CD4-positive, alpha-beta memory T cell (primary cell): ENCODE data around the gene TCF3. TPM values are rescaled to one million over a fixed set of nuclear protein-coding genes. Genes with fewer than 3 reads are reported as not detected.
A peak's percentile ranks its signal among the peaks of the same experiment; 100 is the strongest.
"Not testable (repeated sequence)": the region's sequence is repeated elsewhere in the genome, so short reads cannot be mapped to it uniquely, and the experiment has no call there.

Experiments
- CTCF ChIA-PET: fragments of 350-600 bp; sonication (Branson Sonifier 250); formaldehyde crosslinking; loops from one replicate; lab custom pipeline; 2021; ENCODE audit warnings: inconsistent platforms; ENCODE audit not compliant: partially characterized antibody; lab: Charles Lee
- POLR2A ChIA-PET: fragments of 350-600 bp; sonication (Branson Sonifier 250); formaldehyde crosslinking; loops from one replicate; lab custom pipeline; 2021; ENCODE audit not compliant: partially characterized antibody; lab: Charles Lee
- DNase-seq, 5 donors: peaks; one replicate each; pipeline versions ENCODE4 v3.0.0 to v3.0.0-alpha.2; 2020 to 2022; ENCODE audit warnings: mixed read lengths in 1 of 5
- H3K27ac ChIP-seq: one replicate; pipeline ENCODE4 v1.7.0; 2013; ENCODE audit warnings: low read depth, low read length
- H3K27me3 ChIP-seq: 2 replicates; pipeline ENCODE4 v1.7.0; 2013; ENCODE audit warnings: mild to moderate bottlenecking, low read length, moderate library complexity; ENCODE audit not compliant: insufficient read depth
- H3K36me3 ChIP-seq: 2 replicates; pipeline ENCODE4 v1.7.0; 2013; ENCODE audit warnings: mild to moderate bottlenecking, low read length, moderate library complexity; ENCODE audit not compliant: insufficient read depth
- H3K4me1 ChIP-seq: 2 replicates; pipeline ENCODE4 v1.7.0; 2013; ENCODE audit warnings: mild to moderate bottlenecking, low read length, moderate library complexity; ENCODE audit not compliant: insufficient read depth
- H3K4me3 ChIP-seq, 2 donors: one replicate each; pipeline ENCODE4 v1.7.0; 2013; ENCODE audit warnings: low read length in 2 of 2, mild to moderate bottlenecking in 1 of 2
- H3K9me3 ChIP-seq, 2 donors: one replicate each; pipeline ENCODE4 v1.7.0; 2013; ENCODE audit warnings: low read length in 2 of 2, control low read depth in 1 of 2; ENCODE audit not compliant: control insufficient read depth in 1 of 2
- H3K27ac Mint-ChIP-seq, 7 donors: one replicate each; pipeline ENCODE4 v1.8.0; 2020 to 2021; ENCODE audit warnings: mixed read lengths in 7 of 7, mild to moderate bottlenecking in 6 of 7, inconsistent platforms in 3 of 7, moderate library complexity in 3 of 7
- H3K27me3 Mint-ChIP-seq, 2 donors: one replicate each; pipeline ENCODE4 v1.8.0; 2020 to 2021; ENCODE audit warnings: mixed read lengths in 2 of 2
- H3K36me3 Mint-ChIP-seq, 2 donors: one replicate each; pipeline ENCODE4 v1.8.0; 2020 to 2021; ENCODE audit warnings: mixed read lengths in 2 of 2, inconsistent platforms in 1 of 2, mild to moderate bottlenecking in 1 of 2
- H3K4me1 Mint-ChIP-seq, 4 donors: one replicate each; pipeline ENCODE4 v1.8.0; 2020 to 2021; ENCODE audit warnings: mixed read lengths in 4 of 4, mild to moderate bottlenecking in 1 of 4
- H3K4me3 Mint-ChIP-seq, 8 donors: one replicate each; pipeline ENCODE4 v1.8.0; 2020 to 2021; ENCODE audit warnings: mixed read lengths in 8 of 8, mild to moderate bottlenecking in 7 of 8, moderate library complexity in 6 of 8, inconsistent platforms in 3 of 8
- H3K9me3 Mint-ChIP-seq, 8 donors: one replicate each; pipeline ENCODE4 v1.8.0; 2020 to 2021; ENCODE audit warnings: mixed read lengths in 8 of 8, mild to moderate bottlenecking in 5 of 8, inconsistent platforms in 3 of 8, moderate library complexity in 1 of 8
- intact Hi-C: fragments of 100-400 bp; cut with micrococcal nuclease; formaldehyde crosslinking; loops from one replicate; pipeline ENCODE4 v1.15.1; 2023
- polyA plus RNA-seq, 2 donors: library from polyadenylated mRNA; unstranded; fragments of 300-500 nt; fragmentation: Illumina TruSeq; gene quantifications; one replicate each; pipeline ENCODE4 v1.2.3, GENCODE V29; 2021
- total RNA-seq, 2 experiments: library from RNA; stranded (reverse); gene quantifications; one replicate each; pipeline ENCODE4 v1.2.3, GENCODE V29; 2021

Gene TCF3
- total and polyA plus RNA-seq, 4 experiments from 2014 or later, result 1.8 to 75.7 (median 42.6) TPM

DNA sequence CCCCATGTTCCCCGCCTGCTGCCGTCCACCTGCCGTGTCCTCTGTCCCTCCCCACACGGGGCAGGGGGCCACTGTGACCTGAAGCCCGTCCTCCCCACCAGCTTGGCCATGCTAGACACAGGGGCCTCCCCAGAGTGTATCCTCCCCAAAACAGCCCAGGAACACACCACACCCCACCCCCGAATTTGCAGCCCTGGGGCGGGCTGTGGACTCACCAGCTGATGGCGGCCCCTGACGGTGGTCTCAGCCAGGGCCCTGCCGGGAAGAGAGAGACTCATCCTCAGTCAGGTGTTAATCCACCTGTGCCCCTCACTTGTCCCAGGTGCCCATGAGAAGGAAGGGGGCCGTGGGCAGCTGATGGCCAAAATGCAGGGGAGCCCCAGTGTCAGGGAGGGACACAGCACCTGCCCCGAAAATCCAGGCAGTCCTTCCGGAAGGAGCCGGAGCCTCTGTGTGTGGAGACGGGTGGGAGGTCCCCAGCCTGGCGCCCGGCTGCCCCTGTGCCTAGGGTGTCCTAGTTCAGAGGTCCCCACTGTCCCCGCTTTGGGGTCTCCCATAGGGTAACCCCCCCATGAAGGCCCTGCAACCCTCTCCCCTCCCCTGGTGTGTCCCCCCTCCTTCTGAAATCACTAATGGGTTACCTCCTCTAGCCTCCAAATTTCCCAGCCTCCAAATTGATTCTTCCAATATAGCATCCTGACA, 39.3 kb upstream of the TCF3 start:
- no peak overlapping the region for H3K4me3 Mint-ChIP-seq
- no peak overlapping the region for H3K27ac ChIP-seq
- H3K36me3 Mint-ChIP-seq, result peaks cover 0 to 4% of the 10 kb centered on the region in 2 donors
- no peaks in the 10 kb centered on the region for H3K9me3 ChIP-seq
- ChIA-PET CTCF (interaction anchor here (1.6 kb wide), 1 partner anchor 19 kb away, joined by 6 read pairs; no protein-coding TSS in a partner anchor), POLR2A (no interaction called here)
- peaks cover 0 to 20% (median 12%) of the 10 kb centered on the region in 8 donors for H3K9me3 Mint-ChIP-seq
- intact Hi-C loops, result no loop called here
- no peaks in the 10 kb centered on the region for H3K4me1 ChIP-seq
- DNase-seq, result no peak
- H3K4me1 Mint-ChIP-seq, result no peaks in the 10 kb centered on the region
- H3K27ac Mint-ChIP-seq, result no peak overlapping the region
- H3K27me3 ChIP-seq, result no peaks in the 10 kb centered on the region
- H3K4me3 ChIP-seq, result no peak overlapping the region
- H3K27me3 Mint-ChIP-seq, result peaks cover 11 to 20% of the 10 kb centered on the region in 2 donors
- H3K36me3 ChIP-seq, result no peaks in the 10 kb centered on the region

DNA sequence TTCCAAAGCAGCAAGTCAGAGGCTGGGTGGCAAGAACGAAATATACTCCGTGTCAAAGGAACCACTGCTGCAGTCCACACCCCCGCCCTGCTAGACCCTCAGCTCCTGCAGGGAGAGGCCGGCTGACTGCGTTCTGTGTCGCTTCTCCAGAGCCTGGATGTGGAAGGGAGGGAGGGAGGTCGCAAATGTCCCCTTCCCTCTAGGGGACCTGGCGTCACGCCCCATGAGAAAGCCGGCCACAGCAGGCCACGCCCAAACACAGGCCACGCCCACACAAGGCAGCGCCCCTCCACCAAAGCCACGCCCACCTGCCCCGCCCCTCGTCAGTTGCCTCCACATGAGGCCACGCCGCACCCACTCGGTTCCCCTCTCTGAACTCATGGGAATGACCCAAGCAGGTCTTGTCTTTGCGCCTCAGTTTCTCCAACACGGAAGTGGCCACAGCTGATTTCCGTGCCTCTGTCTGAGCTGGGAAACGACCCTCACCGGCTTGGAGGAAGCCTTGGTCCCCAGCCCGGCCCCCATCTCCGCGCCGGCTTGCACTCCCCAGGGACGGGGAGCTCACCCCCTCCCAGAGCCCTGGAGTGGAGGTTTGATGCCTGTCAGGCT, 38.4 kb upstream of the TCF3 start:
- H3K4me3 Mint-ChIP-seq, result peak overlapping the region in 1 of 8 donors; percentile 31
- DNase-seq, result peak in 3 of 5 donors; percentile 38 to 61 (median 43)
- peaks cover 0 to 14% (median 10%) of the 10 kb centered on the region in 8 donors for H3K9me3 Mint-ChIP-seq
- Histone ChIP-seq H3K4me3 (no peak overlapping the region), H3K36me3 (no peaks in the 10 kb centered on the region), H3K4me1 (no peaks in the 10 kb centered on the region), H3K9me3 (no peaks in the 10 kb centered on the region), H3K27me3 (no peaks in the 10 kb centered on the region), H3K27ac (no peak overlapping the region)
- intact Hi-C loops, result no loop called here
- POLR2A ChIA-PET, result no interaction called here
- H3K27ac Mint-ChIP-seq, result no peak overlapping the region
- peaks cover 11 to 20% of the 10 kb centered on the region in 2 donors for H3K27me3 Mint-ChIP-seq
- peaks cover 0 to 4% of the 10 kb centered on the region in 2 donors for H3K36me3 Mint-ChIP-seq
- H3K4me1 Mint-ChIP-seq, result no peaks in the 10 kb centered on the region
- CTCF ChIA-PET, result interaction anchor here (1.6 kb wide), 1 partner anchor 18 kb away, joined by 6 read pairs; no protein-coding TSS in a partner anchor

DNA sequence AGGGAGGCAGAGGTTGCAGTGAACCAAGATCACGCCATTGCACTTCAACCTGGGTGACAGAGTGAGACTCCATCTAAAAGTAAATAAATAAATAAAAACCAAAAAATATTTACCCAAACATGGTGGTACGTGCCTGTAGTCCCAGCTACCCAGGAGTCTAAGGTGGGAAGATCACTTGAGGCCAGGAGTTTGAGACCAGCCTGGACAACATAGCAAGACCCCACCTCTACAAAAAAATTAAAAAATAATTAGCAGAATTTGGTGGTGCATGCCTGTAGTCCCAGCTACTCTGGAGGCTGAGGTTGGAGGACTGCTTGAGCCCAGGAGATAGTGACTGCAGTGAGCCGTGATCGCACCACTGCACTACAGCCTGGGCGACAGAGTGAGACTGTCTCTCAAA, 33.4 kb upstream of the TCF3 start:
- H3K36me3 Mint-ChIP-seq, DNase-seq, H3K4me3 ChIP-seq, H3K27me3 ChIP-seq, intact Hi-C loops, H3K4me3 Mint-ChIP-seq, H3K4me1 Mint-ChIP-seq, H3K27ac Mint-ChIP-seq, POLR2A ChIA-PET, H3K36me3 ChIP-seq, H3K27ac ChIP-seq, H3K9me3 ChIP-seq, H3K4me1 ChIP-seq, H3K9me3 Mint-ChIP-seq: not testable (repeated sequence)
- peaks cover 15 to 20% of the 10 kb centered on the region in 2 donors for H3K27me3 Mint-ChIP-seq
- CTCF ChIA-PET, result interaction anchor here (1.3 kb wide), 1 partner anchor 140 kb away, joined by 3 read pairs; no protein-coding TSS in a partner anchor

DNA sequence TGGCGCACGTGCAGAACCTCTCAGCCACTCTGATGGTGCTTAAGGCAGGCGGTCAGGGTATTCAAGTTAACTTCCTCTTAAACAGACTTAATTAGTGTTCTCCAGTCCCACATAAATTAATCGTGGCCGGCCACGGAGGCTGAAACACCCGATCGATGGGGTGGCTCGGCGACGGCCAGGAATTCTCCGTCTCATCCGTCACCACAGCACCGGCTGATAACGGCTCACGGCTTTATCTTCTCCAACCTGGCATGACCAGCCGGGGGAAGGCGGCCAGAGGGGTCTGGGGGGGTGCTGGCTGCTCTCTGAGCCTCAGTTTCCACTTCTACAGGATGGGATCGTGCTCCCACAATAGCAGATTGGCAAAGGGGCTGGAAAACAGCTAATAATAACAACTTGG, 32.6 kb upstream of the TCF3 start:
- Mint-ChIP-seq H3K4me3 (no peak overlapping the region), H3K27me3 (peaks cover 17 to 19% of the 10 kb centered on the region in 2 donors), H3K36me3 (no peaks in the 10 kb centered on the region), H3K9me3 (peaks cover 0 to 2% (median 0%) of the 10 kb centered on the region in 8 donors), H3K4me1 (no peaks in the 10 kb centered on the region), H3K27ac (no peak overlapping the region)
- Histone ChIP-seq H3K27me3 (no peaks in the 10 kb centered on the region), H3K36me3 (no peaks in the 10 kb centered on the region), H3K4me3 (no peak overlapping the region), H3K9me3 (no peaks in the 10 kb centered on the region), H3K27ac (no peak overlapping the region), H3K4me1 (no peaks in the 10 kb centered on the region)
- no peak for DNase-seq
- ChIA-PET POLR2A (no interaction called here), CTCF (interaction anchor here (1.3 kb wide), 1 partner anchor 141 kb away, joined by 3 read pairs; no protein-coding TSS in a partner anchor)
- intact Hi-C loops, result no loop called here

DNA sequence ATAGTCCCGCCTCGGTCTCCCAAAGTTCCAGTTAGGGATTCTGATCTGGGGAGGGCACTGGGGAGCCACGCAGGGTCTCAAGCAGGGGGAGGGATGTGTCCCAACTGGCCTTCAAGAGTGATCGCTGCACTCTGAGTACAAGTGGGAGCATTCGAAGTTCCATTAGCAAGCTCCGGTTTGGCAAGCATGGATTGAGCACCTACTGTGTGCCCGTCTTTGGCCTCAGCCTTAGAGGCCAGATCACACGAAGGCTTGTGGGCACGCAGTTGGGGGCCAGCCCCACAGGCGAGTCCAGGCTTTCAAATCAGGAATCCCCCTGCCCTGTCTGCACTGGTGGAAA, 32.1 kb upstream of the TCF3 start:
- no peaks in the 10 kb centered on the region for H3K36me3 ChIP-seq
- H3K9me3 Mint-ChIP-seq, result peaks cover 0 to 2% (median 0%) of the 10 kb centered on the region in 8 donors
- no peak for DNase-seq
- H3K4me1 ChIP-seq, result no peaks in the 10 kb centered on the region
- H3K27me3 ChIP-seq, result no peaks in the 10 kb centered on the region
- POLR2A ChIA-PET, result no interaction called here
- H3K27ac Mint-ChIP-seq, result no peak overlapping the region
- H3K4me3 ChIP-seq, result no peak overlapping the region
- no peaks in the 10 kb centered on the region for H3K36me3 Mint-ChIP-seq
- H3K4me1 Mint-ChIP-seq, result no peaks in the 10 kb centered on the region
- no peak overlapping the region for H3K4me3 Mint-ChIP-seq
- H3K27me3 Mint-ChIP-seq, result peaks cover 17 to 19% of the 10 kb centered on the region in 2 donors
- intact Hi-C loops, result no loop called here
- no peak overlapping the region for H3K27ac ChIP-seq
- CTCF ChIA-PET, result no interaction called here
- no peaks in the 10 kb centered on the region for H3K9me3 ChIP-seq

DNA sequence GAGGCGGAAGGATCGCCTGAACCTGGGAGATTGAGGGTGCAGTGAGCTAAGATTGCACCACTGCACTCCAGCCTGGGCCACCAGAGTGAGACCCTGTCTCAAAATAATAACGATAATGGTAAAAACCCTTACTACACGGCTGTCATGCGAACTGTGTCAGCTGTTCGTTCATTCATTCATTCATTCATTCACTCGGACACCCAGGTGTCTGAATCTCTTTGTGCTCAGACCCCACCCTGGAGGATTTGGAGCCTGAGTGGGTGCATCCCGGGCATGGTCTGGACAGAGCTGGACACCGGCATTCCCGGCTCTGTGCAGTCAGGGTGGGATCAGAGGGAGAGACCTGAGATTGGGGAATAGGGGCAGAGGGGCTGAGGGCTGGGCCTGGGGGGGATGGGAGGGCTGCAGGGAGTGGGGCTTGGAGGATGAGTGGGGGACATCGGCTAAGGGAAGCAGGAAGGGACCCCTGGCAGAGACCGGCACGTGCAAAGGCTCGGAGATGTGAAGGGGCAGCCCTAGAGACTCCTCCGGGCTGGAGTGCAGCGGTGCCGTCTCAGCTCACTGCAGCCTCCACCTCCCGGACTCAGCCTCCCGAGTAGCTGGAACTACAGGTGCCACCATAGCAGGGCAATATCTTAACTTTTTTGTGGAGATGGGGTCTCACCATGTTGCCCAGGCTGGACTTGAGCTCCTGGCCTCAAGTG, 31.6 kb upstream of the TCF3 start:
- H3K27me3 ChIP-seq, result no peaks in the 10 kb centered on the region
- H3K4me1 Mint-ChIP-seq, result no peaks in the 10 kb centered on the region
- H3K27me3 Mint-ChIP-seq, result peaks cover 19 to 20% of the 10 kb centered on the region in 2 donors
- H3K27ac ChIP-seq, result no peak overlapping the region
- H3K4me3 ChIP-seq, result no peak overlapping the region
- no peak overlapping the region for H3K27ac Mint-ChIP-seq
- POLR2A ChIA-PET, result no interaction called here
- no peak for DNase-seq
- intact Hi-C loops, result no loop called here
- CTCF ChIA-PET, result no interaction called here
- no peaks in the 10 kb centered on the region for H3K9me3 ChIP-seq
- H3K36me3 Mint-ChIP-seq, result no peaks in the 10 kb centered on the region
- H3K4me3 Mint-ChIP-seq, result no peak overlapping the region
- peaks cover 0 to 2% (median 0%) of the 10 kb centered on the region in 8 donors for H3K9me3 Mint-ChIP-seq
- H3K4me1 ChIP-seq, result no peaks in the 10 kb centered on the region
- no peaks in the 10 kb centered on the region for H3K36me3 ChIP-seq

DNA sequence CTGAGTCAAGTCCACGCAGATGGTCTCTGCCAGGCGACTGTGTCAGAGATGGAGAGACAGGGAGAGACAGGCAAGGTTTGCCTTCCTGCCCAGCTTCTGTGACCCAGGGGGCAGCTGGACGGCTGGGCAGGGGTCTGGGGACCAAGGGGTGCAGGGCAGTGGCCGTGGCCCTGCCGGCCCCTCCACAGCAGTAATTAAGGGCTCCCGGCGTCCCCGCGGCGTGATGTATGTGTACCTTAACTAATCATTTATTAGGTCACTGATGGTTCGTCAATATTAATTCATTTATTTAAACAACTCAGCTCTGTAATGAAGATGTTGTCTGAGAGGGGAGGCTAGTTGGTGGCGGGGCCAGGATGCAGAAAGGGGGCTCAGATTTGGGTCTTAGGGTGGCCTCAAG, 28.6 kb upstream of the TCF3 start:
- peaks cover 25 to 33% of the 10 kb centered on the region in 2 donors for H3K27me3 Mint-ChIP-seq
- Histone ChIP-seq H3K27me3 (peaks cover 6% of the 10 kb centered on the region), H3K4me3 (no peak overlapping the region), H3K4me1 (no peaks in the 10 kb centered on the region), H3K9me3 (no peaks in the 10 kb centered on the region), H3K36me3 (no peaks in the 10 kb centered on the region), H3K27ac (no peak overlapping the region)
- H3K36me3 Mint-ChIP-seq, result no peaks in the 10 kb centered on the region
- no peak overlapping the region for H3K4me3 Mint-ChIP-seq
- H3K27ac Mint-ChIP-seq, result no peak overlapping the region
- H3K4me1 Mint-ChIP-seq, result peaks cover 0 to 5% (median under 1%) of the 10 kb centered on the region in 4 donors
- POLR2A ChIA-PET, result no interaction called here
- CTCF ChIA-PET, result interaction anchor here (1.9 to 2.0 kb wide), 2 partner anchors 8 to 145 kb away, joined by 6 to 7 read pairs; no protein-coding TSS in a partner anchor
- intact Hi-C loops, result no loop called here
- H3K9me3 Mint-ChIP-seq, result peaks cover 0 to 4% (median 0%) of the 10 kb centered on the region in 8 donors
- DNase-seq, result no peak
